MG63 (cell line): ENCODE data around the gene SH2D1B. TPM values are rescaled to one million over a fixed set of nuclear protein-coding genes. Genes with fewer than 3 reads are reported as not detected.

Experiments used
- DNase-seq: peaks from one replicate; pipeline ENCODE4 v3.0.0-alpha.2; 2020
- H3K27me3 ChIP-seq: fragments of 250-450 bp; sonication (Bioruptor Pico); 2 replicates; pipeline ENCODE4 v1.5.1; 2020; ENCODE audit warnings: mild to moderate bottlenecking, moderate library complexity
- H3K36me3 ChIP-seq: fragments of 250-450 bp; sonication (Bioruptor Pico); 2 replicates; pipeline ENCODE4 v1.5.1; 2020; ENCODE audit warnings: mild to moderate bottlenecking, moderate library complexity
- H3K4me3 ChIP-seq: fragments of 250-450 bp; sonication (Bioruptor Pico); 2 replicates; pipeline ENCODE4 v1.5.1; 2020; ENCODE audit warnings: mild to moderate bottlenecking, moderate library complexity
- H3K9me3 ChIP-seq: fragments of 250-450 bp; sonication (Bioruptor Pico); 2 replicates; pipeline ENCODE4 v1.5.1; 2020; ENCODE audit warnings: mild to moderate bottlenecking, moderate library complexity
- total RNA-seq: library from RNA; depleted of rRNA; stranded (reverse); fragments of >200 nt; shearing (Covaris generic); gene quantifications from 2 replicates; pipeline ENCODE4 v1.2.3, GENCODE V29; 2014; ENCODE audit warnings: low replicate concordance

The SH2D1B gene
- total RNA-seq, 1 experiment from 2014 or later: not detected

DNA sequence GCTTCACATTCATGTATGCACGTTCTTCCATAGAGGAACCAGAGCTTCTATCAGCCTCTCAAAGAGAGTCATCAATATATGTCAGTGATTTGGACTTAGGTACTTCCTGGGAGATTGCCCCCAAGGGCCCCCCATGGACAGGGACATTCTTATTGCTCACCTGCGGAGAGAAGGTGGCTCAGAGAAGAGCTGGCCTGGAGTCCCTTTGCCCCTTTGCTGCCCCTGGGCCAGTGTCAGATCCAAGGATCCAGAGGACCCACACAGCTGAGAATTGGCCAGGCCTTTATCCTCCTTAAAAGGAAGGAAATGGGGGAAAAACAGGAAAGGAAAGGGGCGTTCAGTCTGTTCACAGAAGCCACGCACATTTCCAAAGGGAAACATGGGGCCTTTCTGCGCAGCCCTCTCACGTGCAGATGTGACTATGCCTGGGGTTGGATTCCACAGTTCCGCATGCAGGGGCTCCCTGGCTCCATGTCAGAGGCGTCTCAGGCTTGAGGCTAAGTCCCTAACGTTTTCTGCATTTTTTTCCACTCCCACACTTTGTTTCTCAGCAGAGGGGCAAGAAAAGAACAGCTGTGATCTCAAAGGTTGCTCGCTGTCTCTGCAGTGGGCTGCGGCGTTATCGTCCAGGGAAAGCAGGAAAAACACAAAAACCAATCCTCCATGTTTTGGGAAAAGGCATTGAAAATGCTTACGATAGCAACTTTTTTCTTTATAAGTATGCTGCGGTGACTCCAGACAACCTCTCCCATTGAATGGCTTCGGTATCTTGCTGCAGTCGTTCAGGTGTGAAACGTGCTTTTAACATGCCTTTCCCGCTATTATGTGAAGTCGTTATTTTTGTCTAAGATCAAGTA, 24.5 kb downstream of the SH2D1B start:
- Histone ChIP-seq H3K36me3 (no peaks in the 10 kb centered on the region), H3K4me3 (no peak overlapping the region), H3K27me3 (no peaks in the 10 kb centered on the region), H3K9me3 (no peaks in the 10 kb centered on the region)
- no peak for DNase-seq

GRCh38 chr1:162386292-162387225, 25.4 kb downstream of the SH2D1B start:
- no peaks in the 10 kb centered on the region for H3K27me3 ChIP-seq
- no peak for DNase-seq
- no peaks in the 10 kb centered on the region for H3K36me3 ChIP-seq
- H3K9me3 ChIP-seq: no peaks in the 10 kb centered on the region
- no peak overlapping the region for H3K4me3 ChIP-seq

DNA sequence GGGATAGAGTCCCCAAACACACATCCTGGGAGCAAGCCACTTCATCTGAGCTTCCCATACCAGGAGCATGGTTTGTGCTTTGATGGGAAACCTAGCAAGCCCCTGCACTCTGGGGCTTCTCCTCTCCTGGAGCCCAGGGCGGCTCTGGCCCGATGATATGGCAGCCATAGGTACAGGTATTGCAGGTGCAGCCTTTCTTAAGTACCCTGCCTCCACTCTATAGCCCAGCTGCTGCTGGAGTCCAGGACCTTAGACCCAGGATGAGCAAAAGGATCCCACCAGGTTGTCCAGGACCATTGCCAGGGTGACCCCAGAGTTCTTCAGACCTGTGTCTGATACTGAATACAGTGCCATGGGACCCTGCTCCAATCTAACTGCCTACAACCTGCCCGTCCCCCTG, 26.2 kb downstream of the SH2D1B start:
- Histone ChIP-seq H3K36me3 (no peaks in the 10 kb centered on the region), H3K4me3 (no peak overlapping the region), H3K27me3 (no peaks in the 10 kb centered on the region), H3K9me3 (no peaks in the 10 kb centered on the region)
- DNase-seq: no peak

DNA sequence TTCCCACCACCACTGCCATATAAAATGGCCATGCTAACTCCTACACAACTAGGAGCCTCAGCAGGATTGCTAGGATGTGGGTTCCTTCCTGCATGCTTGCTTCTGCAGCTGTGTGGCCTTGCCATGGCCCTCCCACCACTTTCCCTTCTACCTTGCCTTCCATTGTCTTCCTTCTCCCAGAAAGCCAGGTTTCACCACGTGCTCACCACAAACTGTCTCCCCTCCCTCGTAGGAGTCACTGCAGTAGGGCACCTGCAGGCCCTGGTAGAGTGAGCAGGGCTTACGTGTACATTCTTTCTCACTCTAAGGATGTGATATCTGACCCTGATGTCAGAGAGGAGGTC, 26.7 kb downstream of the SH2D1B start:
- H3K27me3 ChIP-seq: no peaks in the 10 kb centered on the region
- H3K9me3 ChIP-seq: no peaks in the 10 kb centered on the region
- no peak overlapping the region for H3K4me3 ChIP-seq
- DNase-seq: no peak
- H3K36me3 ChIP-seq: no peaks in the 10 kb centered on the region

DNA sequence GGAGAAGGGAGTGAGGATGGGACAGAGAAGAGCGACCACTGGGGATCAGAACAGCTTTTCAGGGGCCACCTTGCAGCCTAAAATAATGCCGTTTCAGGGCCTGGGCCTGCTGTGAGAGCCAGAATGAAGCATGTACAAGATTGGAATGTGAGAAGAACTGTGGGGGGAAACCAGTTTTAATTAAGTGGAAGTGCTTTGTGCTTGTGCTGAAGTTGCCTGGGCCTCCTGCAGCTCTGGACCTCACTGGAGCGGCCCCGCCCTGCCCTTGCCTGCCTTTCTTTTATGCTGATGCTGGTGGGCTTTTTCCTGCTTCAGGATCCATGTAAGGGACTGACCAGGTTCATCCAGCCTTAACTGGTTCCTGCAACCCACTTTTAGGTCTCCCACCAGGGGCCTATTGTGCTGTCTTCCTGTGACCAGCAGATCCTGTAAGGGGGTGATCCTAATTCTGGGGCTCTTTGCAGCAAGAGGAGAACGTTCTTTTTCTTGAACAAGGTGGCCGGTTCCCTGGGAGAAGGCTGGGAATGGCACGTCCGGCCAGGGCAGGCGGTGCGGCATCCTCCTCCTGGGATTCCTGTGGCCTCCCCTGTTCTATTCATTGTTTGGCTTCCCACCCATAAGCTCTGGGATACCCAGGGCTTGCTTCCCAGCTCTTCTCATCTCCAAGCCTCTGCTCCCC, 27.2 kb downstream of the SH2D1B start:
- Histone ChIP-seq H3K27me3 (no peaks in the 10 kb centered on the region), H3K4me3 (no peak overlapping the region), H3K36me3 (no peaks in the 10 kb centered on the region), H3K9me3 (no peaks in the 10 kb centered on the region)
- DNase-seq: no peak

DNA sequence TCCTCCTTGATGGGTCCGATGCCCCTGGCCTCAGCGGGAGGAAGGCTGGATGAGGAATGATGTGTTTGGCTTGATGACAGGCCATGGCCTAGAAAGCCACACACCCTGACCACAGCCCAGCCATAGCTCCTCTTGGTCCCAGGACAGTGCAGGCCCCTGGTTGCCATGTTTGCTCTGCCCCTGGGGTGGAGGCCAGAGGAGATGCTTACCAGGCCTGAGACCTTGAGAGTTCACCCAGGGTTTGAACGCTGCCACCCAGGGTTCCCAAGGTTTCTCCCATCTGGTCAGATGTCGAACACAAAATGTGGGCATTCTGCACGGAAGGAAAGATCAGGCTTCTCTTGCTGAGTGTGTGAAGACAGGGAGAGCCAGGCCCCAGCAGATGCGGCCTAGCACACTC, 27.8 kb downstream of the SH2D1B start:
- Histone ChIP-seq H3K36me3 (no peaks in the 10 kb centered on the region), H3K9me3 (no peaks in the 10 kb centered on the region), H3K27me3 (no peaks in the 10 kb centered on the region), H3K4me3 (no peak overlapping the region)
- DNase-seq: no peak

- no peak for DNase-seq
- Histone ChIP-seq H3K27me3 (no peaks in the 10 kb centered on the region), H3K36me3 (no peaks in the 10 kb centered on the region), H3K4me3 (no peak overlapping the region), H3K9me3 (no peaks in the 10 kb centered on the region)
Measured at GRCh38 chr1:162383516-162383915, 28.4 kb downstream of the SH2D1B start.

GRCh38 chr1:162383091-162383490, 28.8 kb downstream of the SH2D1B start:
- no peaks in the 10 kb centered on the region for H3K9me3 ChIP-seq
- H3K4me3 ChIP-seq: no peak overlapping the region
- DNase-seq: no peak
- H3K27me3 ChIP-seq: no peaks in the 10 kb centered on the region
- H3K36me3 ChIP-seq: no peaks in the 10 kb centered on the region

DNA sequence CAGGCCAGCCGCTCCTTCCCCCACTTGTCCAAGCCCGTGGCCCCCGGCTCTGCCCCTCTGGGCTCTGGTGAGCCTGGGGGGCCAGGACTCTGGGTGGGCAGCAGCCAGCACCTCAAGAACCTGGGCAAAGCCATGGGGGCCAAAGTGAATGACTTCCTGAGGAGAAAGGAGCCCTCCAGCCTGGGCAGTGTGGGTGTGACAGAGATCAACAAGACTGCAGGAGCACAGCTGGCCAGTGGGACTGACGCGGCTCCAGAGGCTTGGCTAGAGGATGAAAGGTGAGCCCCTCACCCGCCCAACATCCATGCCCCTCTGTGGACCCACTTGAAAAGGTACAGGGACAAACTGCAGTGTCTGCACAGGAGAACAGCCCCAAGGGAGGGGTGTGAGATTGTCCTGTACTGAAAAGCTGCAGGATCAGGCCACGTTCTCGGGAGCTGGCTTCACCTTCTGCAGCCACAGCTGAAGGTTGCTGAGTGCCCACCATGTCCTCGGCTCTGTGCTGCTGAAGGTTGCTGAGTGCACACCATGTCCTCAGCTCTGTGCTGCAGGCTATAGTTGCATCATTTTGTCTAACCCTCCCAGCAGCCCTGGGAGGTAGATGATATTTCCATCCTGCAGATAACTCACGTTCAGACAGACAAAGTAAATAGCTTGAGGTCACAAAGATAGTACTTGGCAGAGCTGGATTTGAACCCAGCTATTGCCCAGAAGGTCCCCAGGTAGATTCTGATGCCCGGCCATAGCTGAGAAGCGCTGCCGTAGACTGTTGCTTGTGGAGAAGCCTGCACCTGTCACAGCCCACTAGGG, 29.8 kb downstream of the SH2D1B start:
- Histone ChIP-seq H3K27me3 (no peaks in the 10 kb centered on the region), H3K4me3 (no peak overlapping the region), H3K9me3 (no peaks in the 10 kb centered on the region), H3K36me3 (no peaks in the 10 kb centered on the region)
- no peak for DNase-seq

- H3K9me3 ChIP-seq: no peaks in the 10 kb centered on the region
- no peaks in the 10 kb centered on the region for H3K27me3 ChIP-seq
- no peaks in the 10 kb centered on the region for H3K36me3 ChIP-seq
- peak; percentile 24 for DNase-seq
- no peak within 1 kb of the TSS for H3K4me3 ChIP-seq
Measured at GRCh38 chr1:162381383-162381782, 30.6 kb downstream of the SH2D1B start, which contains the start of gene C1orf226. TSS of gene C1orf226 (plus strand) at chr1:162381728. CDS start at chr1:162381902, 174 bp downstream.

DNA sequence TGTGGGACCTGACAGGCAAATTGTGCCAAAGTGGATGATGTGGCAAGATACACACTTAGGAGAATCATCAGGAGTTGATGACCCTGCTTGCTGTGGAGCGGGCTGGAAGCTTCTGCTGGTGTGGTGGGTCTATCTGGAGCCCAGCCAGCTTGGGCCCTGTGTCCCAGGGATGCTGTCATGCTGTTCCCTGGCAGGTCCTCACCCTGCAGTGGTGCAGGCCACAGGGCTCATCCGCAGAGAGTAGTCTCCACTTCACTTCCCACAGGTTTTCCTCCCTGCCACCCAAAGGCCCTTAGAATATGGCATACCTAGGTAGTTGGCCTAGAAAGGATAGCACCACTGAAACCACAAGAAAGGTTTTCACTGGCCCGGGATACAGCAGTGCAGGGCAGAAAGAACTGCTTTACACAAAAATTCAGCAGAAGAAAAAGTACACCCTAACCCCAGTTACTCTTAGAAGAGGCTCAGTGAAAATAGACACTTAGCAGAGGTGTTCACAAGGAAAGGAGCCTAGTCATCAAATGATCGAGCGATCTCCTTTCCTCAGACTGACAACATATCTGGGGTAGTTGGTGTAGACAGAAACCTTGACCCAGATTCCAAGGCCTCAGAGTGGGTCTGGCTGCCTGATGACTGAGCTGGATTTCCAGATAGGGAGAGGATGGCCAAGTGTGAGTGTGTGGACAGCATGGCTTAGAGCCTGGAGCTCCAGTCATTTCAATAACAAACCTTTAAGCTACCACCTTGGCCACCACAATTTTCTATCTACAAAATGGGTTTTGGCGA, 31.7 kb downstream of the SH2D1B start:
- no peak overlapping the region for H3K4me3 ChIP-seq
- H3K27me3 ChIP-seq: no peaks in the 10 kb centered on the region
- no peaks in the 10 kb centered on the region for H3K36me3 ChIP-seq
- DNase-seq: no peak
- H3K9me3 ChIP-seq: no peaks in the 10 kb centered on the region

DNA sequence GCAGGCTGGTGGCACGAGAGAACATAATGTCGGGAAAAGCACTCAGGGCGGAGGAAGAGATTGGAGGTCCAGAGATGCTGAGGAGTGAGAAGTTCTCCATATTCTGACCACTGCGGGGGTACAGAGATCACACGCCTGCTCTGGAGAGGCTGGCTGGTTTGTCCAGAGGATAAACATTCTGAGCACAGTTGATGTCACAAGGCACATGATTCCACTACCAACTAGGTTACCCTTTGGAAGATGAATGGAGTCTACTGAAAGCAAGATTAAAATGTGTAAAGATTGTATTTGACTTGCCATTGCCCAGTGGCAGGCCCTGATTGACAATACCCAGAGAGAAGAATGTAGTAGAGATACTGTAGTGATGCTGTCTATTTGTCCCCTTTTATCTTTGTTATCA, 35.2 kb downstream of the SH2D1B start, which contains the start of gene SPATA46:
TSS of gene SPATA46 (minus strand) at position 164 of the 400 bp plus-strand sequence. CDS start at position 100, 64 bp downstream.
- Histone ChIP-seq H3K36me3 (no peaks in the 10 kb centered on the region), H3K27me3 (no peaks in the 10 kb centered on the region), H3K4me3 (no peak within 1 kb of the TSS), H3K9me3 (no peaks in the 10 kb centered on the region)
- DNase-seq: no peak

- no peak overlapping the region for H3K4me3 ChIP-seq
- no peaks in the 10 kb centered on the region for H3K36me3 ChIP-seq
- DNase-seq: no peak
- no peaks in the 10 kb centered on the region for H3K9me3 ChIP-seq
- H3K27me3 ChIP-seq: no peaks in the 10 kb centered on the region
Measured at GRCh38 chr1:162375463-162375862, 36.5 kb downstream of the SH2D1B start.

GRCh38 chr1:162374406-162374805, 37.5 kb downstream of the SH2D1B start:
- no peak for DNase-seq
- Histone ChIP-seq H3K4me3 (no peak overlapping the region), H3K9me3 (no peaks in the 10 kb centered on the region), H3K27me3 (no peaks in the 10 kb centered on the region), H3K36me3 (no peaks in the 10 kb centered on the region)

GRCh38 chr1:162373541-162374260, 38.2 kb downstream of the SH2D1B start:
- Histone ChIP-seq H3K27me3 (no peaks in the 10 kb centered on the region), H3K36me3 (no peaks in the 10 kb centered on the region), H3K4me3 (no peak overlapping the region), H3K9me3 (no peaks in the 10 kb centered on the region)
- DNase-seq: peak; percentile 41
